Skeletal muscle cell (primary cell): ENCODE measurements around the gene PSME1.

Source experiments
- DNase-seq: peaks from one replicate; pipeline ENCODE4 v3.0.0-alpha.2; 2010; ENCODE audit warnings: low read depth
- H3K4me3 ChIP-seq: 2 replicates; pipeline ENCODE4 v1.5.1; 2011; ENCODE audit warnings: low read depth, mild to moderate bottlenecking, control low read depth, low read length, moderate library complexity

Gene PSME1

DNA sequence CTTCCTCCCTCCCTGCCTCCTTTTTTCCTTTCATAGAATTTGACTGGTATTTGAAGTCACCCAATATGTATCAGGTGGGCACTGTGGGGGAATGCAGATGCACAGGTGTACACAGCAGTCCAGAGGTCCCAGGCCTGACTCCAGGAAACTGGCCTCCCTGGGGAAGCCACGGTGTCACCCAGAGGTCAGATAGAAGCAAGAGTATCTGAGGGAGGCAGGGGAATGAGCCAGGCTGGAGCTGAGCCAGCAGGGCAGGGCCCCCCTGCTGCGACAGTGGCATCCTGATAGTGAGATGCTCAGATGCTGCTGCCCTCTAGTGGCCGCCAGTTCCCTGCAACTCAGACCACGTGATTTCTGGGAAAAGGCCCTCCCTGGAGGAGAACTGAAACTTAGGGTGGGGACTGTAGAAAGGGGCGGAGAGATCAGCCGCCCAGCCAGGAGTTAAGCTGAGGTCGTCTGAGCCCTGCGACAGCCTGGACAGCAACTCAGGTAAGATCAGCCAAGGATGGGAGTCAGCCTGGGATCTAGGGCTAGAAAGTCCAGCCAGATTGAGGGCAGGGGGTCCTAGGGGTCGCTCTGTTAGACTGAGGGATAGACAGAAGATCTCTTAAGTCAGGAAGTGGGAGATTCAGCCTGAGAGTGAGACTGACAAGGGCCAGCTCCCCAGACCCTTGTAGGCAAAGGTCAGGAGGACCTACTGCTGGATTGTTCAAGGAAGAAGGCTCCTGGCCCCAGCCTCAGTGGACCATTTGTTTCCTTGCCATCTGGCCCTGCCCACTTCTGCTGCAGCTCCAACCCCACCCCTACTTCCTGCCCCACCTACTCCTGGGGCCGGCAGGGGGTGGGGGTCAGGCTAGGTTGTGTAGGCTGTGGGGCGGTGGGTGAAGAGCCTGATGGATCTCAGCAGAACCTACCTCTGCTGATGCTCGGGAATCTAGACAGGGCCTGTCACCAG is 25.1 kb downstream of the PSME1 start, which contains the start of gene IRF9:
IRF9 (plus strand) TSS at position 416 of the 955 bp plus-strand sequence. CDS start 880 bp downstream, outside the sequence.
- H3K4me3 ChIP-seq: peak within 1 kb of the TSS; percentile 67
- DNase-seq: peak; percentile 69

DNA sequence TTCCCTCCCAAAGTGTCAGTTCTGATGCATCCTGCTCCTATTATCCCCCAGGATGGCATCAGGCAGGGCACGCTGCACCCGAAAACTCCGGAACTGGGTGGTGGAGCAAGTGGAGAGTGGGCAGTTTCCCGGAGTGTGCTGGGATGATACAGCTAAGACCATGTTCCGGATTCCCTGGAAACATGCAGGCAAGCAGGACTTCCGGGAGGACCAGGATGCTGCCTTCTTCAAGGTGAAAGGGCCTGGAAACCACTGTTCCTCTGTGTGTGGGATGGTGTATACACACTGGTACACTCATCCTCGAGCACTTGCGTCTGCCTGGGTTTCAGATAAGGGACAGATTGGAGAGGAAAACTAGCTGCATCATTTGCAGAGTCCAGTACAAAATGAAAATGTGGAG is 26.1 kb downstream of the PSME1 start:
- H3K4me3 ChIP-seq: peak overlapping the region; percentile 67
- no peak for DNase-seq

DNA sequence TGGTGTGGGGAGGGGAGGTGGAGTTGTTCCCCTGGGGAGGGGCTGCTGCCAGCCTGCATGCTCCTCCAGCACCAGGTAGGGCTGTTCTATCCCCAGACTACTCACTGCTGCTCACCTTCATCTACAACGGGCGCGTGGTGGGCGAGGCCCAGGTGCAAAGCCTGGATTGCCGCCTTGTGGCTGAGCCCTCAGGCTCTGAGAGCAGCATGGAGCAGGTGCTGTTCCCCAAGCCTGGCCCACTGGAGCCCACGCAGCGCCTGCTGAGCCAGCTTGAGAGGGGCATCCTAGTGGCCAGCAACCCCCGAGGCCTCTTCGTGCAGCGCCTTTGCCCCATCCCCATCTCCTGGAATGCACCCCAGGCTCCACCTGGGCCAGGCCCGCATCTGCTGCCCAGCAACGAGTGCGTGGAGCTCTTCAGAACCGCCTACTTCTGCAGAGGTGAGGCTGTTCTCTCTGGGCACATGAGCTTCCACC is 28.6 kb downstream of the PSME1 start:
- no peak overlapping the region for H3K4me3 ChIP-seq
- no peak for DNase-seq

DNA sequence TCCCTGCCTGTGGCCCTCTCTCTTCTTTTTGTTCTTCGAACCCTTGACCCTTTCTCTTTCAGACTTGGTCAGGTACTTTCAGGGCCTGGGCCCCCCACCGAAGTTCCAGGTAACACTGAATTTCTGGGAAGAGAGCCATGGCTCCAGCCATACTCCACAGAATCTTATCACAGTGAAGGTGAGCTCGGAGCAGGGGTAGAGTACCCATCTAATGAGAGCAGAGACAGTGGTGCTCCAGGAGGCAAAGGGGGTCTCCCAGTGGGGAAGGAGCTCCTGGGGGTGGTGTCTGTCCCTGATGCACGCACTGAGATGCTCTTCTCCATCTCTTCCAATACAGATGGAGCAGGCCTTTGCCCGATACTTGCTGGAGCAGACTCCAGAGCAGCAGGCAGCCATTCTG is 29.8 kb downstream of the PSME1 start:
- no peak for DNase-seq
- H3K4me3 ChIP-seq: no peak overlapping the region

DNA sequence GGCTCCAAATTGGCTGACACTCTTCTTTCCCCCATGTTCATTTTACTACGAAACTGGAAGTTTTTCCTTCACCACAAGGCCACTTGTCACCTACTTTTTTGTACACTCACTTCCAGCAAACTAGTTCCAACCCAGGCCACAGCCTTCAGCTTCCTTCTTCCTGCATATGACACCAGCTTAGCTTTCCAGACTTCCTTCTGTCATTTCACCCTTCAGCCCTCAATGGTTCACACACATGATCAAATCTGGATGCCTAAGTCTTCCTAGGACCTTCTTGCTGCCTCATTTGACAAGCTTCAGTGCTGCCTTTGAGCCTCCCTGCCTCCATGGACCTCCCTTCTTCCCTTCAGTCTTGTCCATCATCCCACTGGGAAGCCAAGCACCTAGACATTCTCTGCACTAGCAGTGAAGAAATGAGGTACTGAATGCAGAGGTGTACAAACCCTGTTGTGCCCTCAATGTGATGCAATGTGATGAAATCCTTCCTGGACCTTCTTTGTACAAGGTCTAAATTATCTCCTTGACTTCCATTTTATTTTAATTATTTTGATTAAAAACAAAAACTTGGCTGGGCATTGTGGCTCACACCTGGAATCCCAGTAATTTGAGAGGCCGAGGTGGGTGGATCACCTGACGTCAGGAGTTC is 31.6 kb downstream of the PSME1 start:
- H3K4me3 ChIP-seq: no peak overlapping the region
- no peak for DNase-seq

DNA sequence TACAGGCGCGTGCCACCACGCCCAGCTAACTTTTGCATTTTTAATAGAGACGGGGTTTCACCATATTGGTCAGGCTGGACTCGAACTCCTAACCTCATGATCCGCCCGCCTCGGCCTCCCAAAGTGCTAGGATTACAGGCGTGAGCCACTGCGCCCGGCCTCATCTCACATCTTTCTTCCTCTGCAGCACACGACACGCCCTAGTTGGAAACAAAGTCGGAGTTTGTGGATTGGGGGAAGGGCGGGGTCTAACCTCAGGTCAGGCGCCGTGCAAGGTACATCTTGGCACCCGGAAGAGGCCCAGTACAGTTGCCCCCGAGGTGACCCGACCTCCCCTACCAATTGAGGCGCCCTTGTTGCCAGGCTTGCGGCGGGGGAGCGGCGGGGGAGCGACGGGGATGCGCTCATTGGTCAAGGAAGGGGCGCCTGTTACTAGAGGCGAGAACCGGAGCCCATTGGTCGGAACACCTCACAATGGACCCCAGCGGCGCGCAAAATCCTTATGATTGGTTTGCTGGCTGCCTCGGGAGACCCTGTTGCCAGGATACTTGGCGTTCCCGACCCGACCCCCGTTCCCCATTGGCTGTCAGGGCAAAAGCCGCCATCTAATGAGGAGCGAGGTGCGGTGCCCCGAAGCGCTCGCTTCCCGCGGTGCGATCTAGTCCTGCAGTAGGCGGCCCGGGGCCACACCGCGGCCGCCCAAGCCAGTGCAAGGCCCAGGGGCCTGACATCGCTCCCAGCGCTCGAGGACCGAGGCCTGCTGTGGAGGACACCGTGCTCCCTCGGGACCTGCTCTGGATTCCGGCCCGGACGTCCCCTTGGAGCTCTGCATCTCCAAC is 35.6 kb downstream of the PSME1 start, which contains the start of gene REC8:
REC8 (plus strand) TSS at position 659 of the 839 bp plus-strand sequence. CDS start 473 bp downstream, outside the sequence.
- no peak for DNase-seq
- peak within 1 kb of the TSS; percentile 30 for H3K4me3 ChIP-seq

DNA sequence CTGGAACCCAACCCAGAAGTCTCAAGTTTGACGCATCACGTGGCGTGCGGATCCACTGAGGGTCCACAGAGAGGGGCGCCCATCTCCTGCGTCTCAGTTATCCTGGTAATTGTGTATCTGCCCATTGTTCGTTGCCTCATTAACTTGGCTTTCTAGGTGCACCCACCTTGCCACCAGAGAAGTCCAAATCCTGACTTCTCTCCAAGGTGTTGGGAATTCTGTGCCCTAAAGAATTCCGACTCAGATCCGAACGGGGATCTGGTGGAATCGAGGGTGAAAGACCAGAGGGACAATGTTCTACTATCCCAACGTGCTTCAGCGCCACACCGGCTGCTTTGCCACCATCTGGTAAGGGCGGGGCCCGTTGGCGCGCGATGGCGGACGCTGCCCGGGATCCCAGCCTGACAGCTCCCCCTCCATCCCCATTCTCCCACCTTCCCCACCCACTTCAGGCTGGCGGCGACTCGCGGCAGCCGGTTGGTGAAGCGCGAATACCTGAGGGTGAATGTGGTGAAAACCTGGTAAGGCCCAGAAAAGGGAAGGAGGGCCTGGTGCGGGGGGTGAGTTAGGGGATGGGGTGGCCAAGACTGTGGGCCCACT is 36.4 kb downstream of the PSME1 start:
- H3K4me3 ChIP-seq: peak overlapping the region; percentile 30
- no peak for DNase-seq

DNA sequence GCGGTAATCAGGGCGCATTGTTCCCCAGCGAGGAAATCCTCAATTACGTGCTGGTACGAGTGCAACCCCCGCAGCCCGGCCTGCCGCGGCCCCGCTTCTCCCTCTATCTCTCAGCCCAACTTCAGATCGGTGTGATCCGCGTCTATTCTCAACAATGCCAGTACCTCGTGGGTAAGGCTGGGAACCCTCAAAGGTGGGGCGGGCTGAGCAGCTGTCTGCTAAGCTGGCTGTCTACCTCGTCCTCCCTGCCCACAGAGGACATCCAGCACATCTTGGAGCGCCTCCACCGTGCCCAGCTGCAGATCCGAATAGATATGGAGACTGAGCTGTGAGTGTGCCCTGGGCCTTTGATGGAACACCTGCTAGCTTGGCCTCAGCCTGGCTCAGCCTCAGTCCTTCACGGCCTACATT is 36.9 kb downstream of the PSME1 start:
- DNase-seq: no peak
- H3K4me3 ChIP-seq: no peak overlapping the region

DNA sequence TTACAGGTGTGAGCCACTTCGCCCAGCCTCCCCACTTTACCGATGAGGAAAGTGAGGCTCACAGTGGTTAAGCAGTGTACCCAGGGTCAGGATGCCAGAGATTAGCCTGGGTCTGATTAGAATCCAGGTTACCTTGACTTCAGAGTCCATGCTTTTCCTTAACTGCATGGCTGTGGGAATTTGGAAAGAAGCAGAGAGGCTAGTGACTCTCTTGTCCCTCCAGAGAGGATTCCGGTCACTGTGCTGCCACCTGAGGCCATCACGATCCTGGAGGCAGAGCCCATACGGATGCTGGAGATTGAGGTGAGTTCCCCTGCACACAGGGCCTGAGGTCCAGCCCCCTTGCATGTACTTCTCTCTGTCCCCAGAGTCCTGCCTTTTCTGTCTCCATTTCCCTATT is 40.6 kb downstream of the PSME1 start:
- H3K4me3 ChIP-seq: no peak overlapping the region
- no peak for DNase-seq

DNA sequence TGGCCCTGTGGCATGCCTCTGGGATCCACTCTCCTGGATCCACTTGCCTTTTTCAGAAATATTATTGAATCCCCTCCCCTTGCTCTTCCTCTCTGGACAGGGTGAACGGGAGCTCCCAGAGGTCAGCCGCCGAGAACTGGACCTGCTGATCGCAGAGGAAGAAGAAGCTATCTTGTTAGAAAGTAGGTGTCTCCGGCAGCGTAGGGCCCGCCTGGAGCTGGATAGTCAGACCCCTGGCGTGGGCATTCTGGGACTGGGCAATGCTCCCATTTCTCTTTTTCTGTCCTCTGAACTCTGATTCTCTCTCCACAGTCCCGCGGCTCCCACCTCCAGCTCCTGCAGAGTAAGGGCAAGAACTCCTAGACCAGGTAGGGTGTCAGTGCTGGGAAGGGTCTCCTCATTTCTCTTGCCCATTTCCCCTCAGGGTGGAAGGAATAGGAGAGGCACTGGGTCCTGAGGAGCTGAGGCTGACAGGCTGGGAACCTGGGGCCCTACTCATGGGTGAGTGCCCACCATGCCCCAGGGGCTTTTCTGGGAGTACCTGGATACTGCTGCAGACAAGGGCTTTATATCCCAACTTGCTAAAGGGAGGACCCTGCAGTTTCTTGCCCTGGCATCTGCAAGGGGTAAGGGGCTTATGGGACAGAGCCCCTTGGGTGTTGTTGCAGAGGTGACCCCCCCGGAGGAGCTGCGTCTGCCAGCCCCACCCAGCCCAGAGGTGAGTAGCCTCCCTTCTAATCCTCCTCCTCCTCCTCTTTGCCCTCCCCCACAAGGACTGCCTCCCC is 41.2 kb downstream of the PSME1 start:
- H3K4me3 ChIP-seq: no peak overlapping the region
- no peak for DNase-seq

DNA sequence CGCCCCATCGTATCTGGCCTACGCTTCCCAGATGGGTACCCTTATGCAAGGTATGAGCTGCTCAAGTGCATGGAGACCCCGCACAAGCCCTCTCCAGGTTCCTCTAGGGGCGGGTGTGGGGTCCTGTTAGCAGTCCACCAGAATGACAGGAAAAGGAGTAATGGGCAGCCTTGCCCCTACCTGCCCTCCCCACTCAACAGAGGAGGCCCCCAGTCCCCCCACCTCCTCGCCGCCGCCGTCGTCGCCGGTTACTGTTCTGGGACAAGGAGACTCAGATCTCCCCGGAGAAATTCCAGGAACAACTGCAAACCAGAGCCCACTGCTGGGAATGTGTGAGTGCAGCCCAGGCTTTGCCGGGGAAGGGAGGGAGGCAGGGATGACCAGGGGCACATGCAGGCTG is 41.9 kb downstream of the PSME1 start:
- no peak overlapping the region for H3K4me3 ChIP-seq

DNA sequence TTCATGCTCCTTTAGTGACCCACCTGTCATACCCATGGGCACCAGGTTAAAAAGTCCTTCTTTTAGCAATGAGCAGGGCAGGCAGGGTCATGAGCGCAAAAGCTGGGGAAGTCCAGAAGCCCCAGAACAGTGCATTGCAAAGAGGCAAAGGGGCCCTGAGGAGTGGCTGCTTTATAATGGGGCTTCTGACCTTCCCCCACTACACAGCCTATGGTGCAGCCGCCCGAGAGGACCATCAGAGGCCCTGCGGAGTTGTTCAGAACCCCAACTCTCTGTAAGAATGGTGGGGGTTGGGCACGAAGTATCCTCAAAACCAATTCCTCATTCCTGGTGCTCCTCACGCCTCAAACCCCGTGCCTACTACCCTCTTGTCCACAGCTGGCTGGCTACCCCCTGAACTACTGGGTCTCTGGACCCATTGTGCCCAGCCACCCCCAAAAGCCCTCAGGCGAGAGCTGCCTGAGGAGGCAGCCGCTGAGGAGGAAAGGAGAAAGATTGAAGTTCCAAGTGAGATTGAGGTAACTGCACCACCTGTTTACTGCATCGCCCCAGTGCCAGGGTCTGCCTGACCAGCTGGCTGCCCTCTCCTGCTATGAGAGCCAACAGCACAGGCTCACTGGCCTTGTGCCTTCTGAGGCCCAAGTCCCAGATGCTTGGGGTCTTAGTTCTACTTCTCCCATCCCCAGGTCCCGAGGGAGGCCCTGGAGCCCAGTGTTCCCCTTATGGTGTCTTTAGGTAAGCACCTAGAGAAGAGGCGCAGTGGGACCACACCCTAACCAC is 42.6 kb downstream of the PSME1 start:
- no peak for DNase-seq
- H3K4me3 ChIP-seq: no peak overlapping the region

More for the DNA sequence above, 41.9 kb downstream of the PSME1 start:
- no peak for DNase-seq

DNA sequence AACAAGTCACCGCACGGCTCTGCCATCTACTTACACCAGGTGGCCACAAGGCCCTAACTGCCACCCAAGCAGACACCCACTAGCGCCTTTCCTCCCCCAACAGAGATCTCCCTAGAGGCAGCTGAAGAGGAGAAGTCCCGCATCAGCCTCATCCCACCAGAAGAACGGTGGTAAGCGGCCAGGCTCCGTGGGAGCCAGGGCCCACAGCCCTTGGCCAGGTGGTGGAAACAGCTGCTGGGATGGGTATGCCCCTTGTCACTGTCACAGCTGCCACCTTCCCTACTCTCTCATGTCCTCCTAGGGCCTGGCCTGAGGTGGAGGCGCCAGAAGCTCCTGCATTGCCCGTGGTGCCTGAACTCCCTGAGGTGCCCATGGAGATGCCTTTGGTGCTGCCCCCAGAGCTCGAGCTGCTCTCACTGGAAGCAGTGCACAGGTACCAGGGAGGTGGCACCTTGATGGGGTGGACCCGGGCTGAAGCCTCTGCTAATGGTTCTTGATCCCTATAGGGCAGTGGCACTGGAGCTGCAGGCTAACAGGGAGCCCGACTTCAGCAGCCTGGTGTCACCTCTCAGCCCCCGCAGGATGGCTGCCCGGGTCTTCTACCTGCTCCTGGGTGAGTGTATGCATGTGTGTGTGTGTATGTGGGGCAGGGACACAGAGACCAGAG is 43.4 kb downstream of the PSME1 start:
- H3K4me3 ChIP-seq: no peak overlapping the region
- no peak for DNase-seq

DNA sequence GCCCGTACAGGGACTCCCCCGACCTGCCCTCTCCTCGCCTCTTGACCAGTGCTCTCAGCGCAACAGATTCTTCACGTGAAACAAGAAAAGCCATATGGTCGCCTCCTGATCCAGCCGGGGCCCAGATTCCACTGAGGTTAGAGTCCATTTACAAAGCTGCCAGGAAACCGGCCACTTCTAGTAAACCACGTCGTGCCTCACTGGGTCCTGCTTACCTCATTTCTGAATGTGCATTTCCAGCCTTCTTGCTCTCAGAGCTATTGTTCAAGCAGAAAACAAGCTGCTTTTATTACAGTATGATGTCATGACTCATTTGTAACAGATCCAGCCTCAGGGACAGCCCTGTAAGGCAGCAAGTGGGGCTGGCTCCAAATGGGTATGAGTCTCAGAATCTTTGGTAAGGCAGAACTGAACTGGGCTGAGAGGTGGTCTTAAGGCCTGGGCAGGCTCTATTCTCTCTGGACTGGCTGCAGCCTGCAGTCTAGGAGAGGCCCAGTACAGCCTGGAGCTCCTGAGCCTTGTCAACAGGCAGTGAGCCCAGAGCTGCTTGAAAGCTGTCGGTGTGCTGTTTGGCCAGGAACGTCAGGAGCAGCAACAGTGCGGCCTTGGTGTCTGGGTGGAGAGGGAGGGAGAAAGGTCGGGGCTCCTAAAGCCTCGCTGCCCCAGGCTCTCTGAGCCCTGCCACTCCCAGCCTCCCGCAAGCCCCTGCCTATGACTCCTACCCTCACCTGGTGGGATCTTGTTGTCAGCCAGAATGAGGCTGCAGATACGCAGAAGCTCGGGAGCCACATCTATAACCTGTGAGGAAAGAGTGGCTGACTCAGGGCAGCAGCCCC is 44.2 kb downstream of the PSME1 start:
- DNase-seq: peak; percentile 64

DNA sequence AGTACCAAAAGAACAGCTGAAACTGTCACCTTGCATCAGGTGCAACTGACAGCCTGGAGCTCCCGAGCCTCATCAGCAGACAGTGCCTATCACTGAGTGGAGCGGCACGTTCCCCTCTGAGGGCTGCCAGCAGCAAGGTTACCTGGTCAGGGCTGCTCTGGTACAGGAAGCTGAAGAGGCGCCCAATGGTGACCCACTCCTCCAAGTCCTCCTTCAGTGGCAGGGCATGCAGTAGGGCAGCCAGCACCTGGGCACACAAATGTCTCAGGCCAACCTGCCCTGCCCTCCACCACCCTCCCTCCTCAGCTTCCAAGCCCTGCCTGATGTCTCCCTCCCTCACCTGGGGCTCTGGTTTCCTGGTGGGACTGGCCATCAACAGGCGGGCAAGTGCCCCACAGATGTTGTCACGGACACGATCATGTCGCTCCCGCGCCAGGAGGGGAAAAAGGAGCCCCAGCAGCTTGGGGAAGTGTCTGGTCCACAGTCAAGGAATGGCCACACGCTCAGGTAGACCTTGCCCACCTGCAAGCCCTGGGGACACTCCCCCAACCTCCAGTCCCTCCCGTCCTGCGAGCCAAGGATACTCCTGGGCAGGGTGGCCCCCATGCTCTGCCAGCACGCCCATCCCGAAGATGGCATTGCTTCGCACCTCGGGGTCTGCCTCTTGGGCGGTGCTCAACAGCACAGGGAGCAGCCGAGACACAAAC is 45.5 kb downstream of the PSME1 start:
- H3K4me3 ChIP-seq: no peak overlapping the region
- no peak for DNase-seq

More for the DNA sequence above, 44.2 kb downstream of the PSME1 start:
- H3K4me3 ChIP-seq: no peak overlapping the region
